ENCODE measurements around the gene BMPER. TPM values are rescaled to one million over a fixed set of nuclear protein-coding genes. Genes with fewer than 3 reads are reported as not detected.

Gene BMPER
- total RNA-seq, 4 donors from 2014 or later = 3.1 to 6.1 (median 3.9) TPM

- no peak for TF ChIP-seq CTCF (IDR thresholded peaks at IDR 0.05; ENCODE audit: low read depth)
Measured at GRCh38 chr7:34067005-34067778, 161.9 kb downstream of the BMPER start.

- no peak for TF ChIP-seq CTCF (IDR thresholded peaks at IDR 0.05; ENCODE audit: low read depth)
Measured at GRCh38 chr7:34069676-34070075, 164.3 kb downstream of the BMPER start.

GRCh38 chr7:34070511-34071323 lies 165.4 kb downstream of the BMPER start:
- no peak for TF ChIP-seq CTCF (IDR thresholded peaks at IDR 0.05; ENCODE audit: low read depth)

GRCh38 chr7:34073676-34074075 lies 168.3 kb downstream of the BMPER start:
- no peak for TF ChIP-seq CTCF (IDR thresholded peaks at IDR 0.05; ENCODE audit: low read depth)

- TF ChIP-seq CTCF (IDR thresholded peaks at IDR 0.05; ENCODE audit: low read depth) = no peak
Measured at GRCh38 chr7:34074421-34074820, 169.1 kb downstream of the BMPER start.

GRCh38 chr7:34075523-34076370 lies 170.4 kb downstream of the BMPER start:
- no peak for TF ChIP-seq CTCF (IDR thresholded peaks at IDR 0.05; ENCODE audit: low read depth)

All from subcutaneous adipose tissue (tissue), 4 donors.